ENCODE measurements around the gene CCDC188.

GRCh38 chr22:20099099-20099711 is 51.6 kb downstream of the CCDC188 start:
- no peak for TF ChIP-seq CTCF (IDR thresholded peaks at IDR 0.05; ENCODE audit: borderline replicate concordance, extremely low read depth, low read length, poor library complexity, severe bottlenecking)
- no peak for TF ChIP-seq EZH2 (IDR thresholded peaks at IDR 0.05; ENCODE audit: borderline replicate concordance, low read depth, low read length, severe bottlenecking)
